Lower leg skin (tissue), 4 donors: ENCODE results near the gene BAIAP2. TPM values are rescaled to one million over a fixed set of nuclear protein-coding genes. Genes with fewer than 3 reads are reported as not detected.

Source experiments
- DNase-seq, 2 donors: peaks; one replicate each; pipeline ENCODE4 v3.0.0-alpha.2; 2019; ENCODE audit warnings: low spot score in 2 of 2
- H3K4me3 ChIP-seq: fragments of 200-600 bp; sonication (generic); 2 replicates; pipeline ENCODE4 v1.5.1; 2017; ENCODE audit warnings: mild to moderate bottlenecking, low read depth; ENCODE audit not compliant: poor library complexity, severe bottlenecking
- POLR2A ChIP-seq, 2 donors: fragments of 450-650 bp; IDR thresholded peaks; one replicate each; pipeline ENCODE4 v1.6.1; 2016 to 2017; ENCODE audit warnings: antibody characterized with exemption in 2 of 2, mild to moderate bottlenecking in 1 of 2, moderate library complexity in 1 of 2
- WGBS, 2 donors: methylation state at CpG; one replicate each; pipeline ENCODE4 v1.1.5; 2018; 5-methylcytosine and 5-hydroxymethylcytosine counted together
- intact Hi-C: fragments of 100-400 bp; cut with DNase I; formaldehyde crosslinking; loops from one replicate; pipeline ENCODE4 v1.15.0; 2023; ENCODE audit warnings: low total_unique reads
- total RNA-seq, 4 donors: library from RNA; depleted of rRNA; stranded (reverse); fragments of >200 nt; gene quantifications; one replicate each; pipeline ENCODE4 v1.1.0, GENCODE V29; 2016
- TF ChIP-seq, protein P1 (sequence below), 3 donors: fragments of 450-650 bp; IDR thresholded peaks; one replicate each; pipeline ENCODE4 v1.5.1; 2016; ENCODE audit warnings: antibody characterized with exemption in 3 of 3, mild to moderate bottlenecking in 3 of 3, moderate library complexity in 2 of 3

The BAIAP2 gene
- total RNA-seq, 4 donors from 2014 or later: 190 to 308 (median 224) TPM

DNA sequence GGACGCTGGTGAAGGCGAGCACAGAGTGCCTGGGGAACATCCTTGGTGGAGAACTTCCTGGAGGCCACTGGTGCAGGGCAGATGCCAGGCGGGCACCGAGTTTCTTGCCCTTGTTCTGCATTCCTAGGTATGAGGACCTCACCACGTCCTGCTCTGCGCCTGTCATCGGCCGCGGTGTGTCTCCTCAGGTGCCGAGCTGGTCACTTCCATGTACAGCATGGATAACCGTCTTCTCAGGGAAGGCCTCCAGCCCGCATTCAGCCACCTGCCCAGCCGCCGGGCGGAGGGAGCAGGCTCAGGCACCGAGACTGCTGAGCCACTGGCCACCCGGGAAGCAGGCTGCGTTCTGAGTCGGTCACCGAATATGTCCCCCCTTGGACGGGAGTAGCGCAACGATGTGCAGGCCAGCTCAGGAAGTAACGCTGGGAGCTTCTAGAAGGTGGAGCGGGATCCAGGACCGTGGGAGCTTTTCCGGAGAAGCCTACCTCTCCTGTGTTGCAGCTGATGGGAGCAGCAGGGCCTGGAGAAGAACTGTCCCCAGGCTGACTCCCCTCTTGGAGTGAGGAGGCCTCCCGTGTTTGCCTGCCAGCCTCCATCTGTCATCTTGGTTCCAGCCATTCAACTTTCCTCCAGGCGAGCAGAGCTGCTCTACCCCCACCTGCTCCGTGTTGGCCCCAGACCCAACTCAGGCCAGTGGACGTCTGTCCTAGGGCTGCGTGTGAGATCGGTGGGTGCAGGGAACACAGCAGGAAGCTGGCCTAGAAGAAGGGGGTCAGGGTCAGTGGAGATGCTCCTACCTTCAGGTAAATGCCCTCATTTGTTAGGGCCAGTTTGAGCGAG lies 2.1 kb upstream of the BAIAP2 start:
- intact Hi-C loops: no loop called here
- TF ChIP-seq POLR2A (IDR thresholded peaks at IDR 0.05): no peak
- TF ChIP-seq, protein P1, sequence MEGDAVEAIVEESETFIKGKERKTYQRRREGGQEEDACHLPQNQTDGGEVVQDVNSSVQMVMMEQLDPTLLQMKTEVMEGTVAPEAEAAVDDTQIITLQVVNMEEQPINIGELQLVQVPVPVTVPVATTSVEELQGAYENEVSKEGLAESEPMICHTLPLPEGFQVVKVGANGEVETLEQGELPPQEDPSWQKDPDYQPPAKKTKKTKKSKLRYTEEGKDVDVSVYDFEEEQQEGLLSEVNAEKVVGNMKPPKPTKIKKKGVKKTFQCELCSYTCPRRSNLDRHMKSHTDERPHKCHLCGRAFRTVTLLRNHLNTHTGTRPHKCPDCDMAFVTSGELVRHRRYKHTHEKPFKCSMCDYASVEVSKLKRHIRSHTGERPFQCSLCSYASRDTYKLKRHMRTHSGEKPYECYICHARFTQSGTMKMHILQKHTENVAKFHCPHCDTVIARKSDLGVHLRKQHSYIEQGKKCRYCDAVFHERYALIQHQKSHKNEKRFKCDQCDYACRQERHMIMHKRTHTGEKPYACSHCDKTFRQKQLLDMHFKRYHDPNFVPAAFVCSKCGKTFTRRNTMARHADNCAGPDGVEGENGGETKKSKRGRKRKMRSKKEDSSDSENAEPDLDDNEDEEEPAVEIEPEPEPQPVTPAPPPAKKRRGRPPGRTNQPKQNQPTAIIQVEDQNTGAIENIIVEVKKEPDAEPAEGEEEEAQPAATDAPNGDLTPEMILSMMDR (IDR thresholded peaks at IDR 0.05): no peak
- no peak overlapping the region for H3K4me3 ChIP-seq
- no peak for DNase-seq
- 87 to 92% methylated on average over 31 to 34 of the region's 34 CpGs for WGBS, 2 donors

DNA sequence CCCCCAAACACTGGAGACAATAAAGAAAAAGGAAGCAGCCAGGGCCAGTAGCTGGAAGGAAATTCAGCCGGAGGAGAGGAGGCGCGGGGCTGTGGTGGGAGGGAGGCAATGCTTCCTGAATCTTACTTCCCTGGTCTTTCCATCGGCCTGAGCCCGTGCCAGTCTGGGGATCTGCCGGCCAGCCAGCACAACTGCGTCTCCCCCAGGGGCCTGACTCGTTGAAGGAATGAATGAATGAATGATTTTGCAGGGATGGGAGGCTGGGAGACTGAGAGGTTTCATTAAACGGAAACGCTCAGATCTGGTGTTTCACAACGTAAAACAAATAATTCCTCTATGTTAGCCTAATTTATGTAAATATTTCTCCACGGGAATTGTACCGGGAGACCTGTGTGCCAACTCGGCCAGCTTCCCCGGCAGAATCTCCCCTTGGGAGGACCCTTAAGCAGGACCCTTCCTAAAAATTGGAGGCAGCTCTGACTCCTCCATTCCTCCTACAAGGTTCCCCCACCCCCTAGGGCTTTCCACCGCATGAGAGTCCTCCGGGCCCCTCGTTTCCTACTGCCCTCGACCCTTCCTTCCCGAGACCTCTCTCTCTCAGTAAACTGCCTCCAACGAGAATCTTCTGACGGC lies 1.3 kb upstream of the BAIAP2 start:
- no peak for TF ChIP-seq POLR2A (IDR thresholded peaks at IDR 0.05)
- TF ChIP-seq, protein P1 (IDR thresholded peaks at IDR 0.05): no peak
- 37 to 39% methylated on average over 22 of the region's 22 CpGs for WGBS, 2 donors
- no peak overlapping the region for H3K4me3 ChIP-seq
- no peak for DNase-seq
- intact Hi-C loops: no loop called here

DNA sequence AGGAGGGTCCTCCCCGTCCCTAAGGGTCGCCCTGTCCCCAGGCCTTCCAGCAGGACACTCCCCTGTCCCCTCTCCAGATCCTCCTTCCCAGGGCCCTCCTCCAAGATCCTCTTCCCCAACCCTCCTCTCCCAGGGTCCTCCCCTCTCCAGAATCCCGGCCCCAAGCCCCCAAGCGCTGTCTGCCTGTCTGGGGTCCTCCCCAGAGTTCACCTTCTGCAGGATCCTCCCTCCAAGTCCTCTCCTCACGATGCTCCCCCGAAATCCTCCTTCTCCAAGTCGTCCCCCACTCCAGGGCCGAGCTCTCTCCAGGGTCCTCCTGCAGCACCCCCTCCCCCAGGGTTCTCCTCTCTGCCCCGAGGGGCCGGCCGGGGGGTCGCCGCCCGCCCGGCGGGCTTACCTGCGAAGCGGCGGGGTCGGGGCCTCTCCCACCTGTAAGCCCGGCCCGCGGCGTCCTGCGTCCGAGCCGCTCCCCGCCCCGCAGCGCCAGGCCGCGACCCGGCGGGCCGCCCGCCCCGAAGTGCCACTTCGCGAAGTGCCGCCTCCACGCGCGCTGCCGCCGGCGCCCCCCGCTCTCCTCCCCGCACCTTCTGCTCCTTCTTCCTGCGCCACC lies 678 bp upstream of the BAIAP2 start:
- TF ChIP-seq POLR2A (IDR thresholded peaks at IDR 0.05): no peak
- TF ChIP-seq, protein P1 (IDR thresholded peaks at IDR 0.05): no peak
- WGBS, 2 donors: 3 to 4% methylated on average over 14 to 38 of the region's 49 CpGs
- intact Hi-C loops: no loop called here
- H3K4me3 ChIP-seq: peak overlapping the region; percentile 32
- no peak for DNase-seq

DNA sequence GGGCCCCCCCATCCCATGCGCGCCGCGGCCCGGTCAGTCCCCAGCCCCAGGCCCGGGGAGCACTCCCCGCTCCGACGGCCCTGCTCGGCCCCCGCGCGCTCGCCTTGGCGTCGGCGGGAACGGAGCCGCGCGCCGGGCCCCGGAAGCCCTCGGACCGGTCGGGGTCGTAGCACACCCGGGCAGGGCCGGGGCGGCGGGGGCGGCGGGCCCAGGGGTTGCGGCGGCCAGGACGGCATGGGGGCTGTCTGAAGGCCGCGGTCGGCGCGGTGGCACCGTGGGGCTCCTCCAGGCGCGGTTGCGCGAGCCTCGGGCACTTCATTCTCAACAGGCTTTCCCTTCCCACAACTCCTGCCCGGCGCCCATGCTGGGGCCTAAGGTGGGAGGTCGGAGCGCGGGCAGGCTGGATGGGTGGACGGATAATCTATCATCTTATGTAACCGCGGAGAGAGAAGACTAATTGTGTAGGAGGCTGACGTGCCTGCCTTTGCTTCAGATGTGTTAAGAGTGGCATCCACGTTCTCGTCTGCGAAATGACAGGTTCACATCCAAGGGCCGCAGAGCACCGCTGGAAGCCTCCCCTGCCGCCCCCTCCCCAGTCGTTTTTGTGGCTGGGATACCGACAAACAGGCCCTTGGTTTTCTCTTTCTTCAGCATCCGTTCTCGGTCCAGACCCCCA lies 708 bp downstream of the BAIAP2 start:
- intact Hi-C loops: loop anchor here (5.0 kb wide), 1 partner anchor 62 kb away; no protein-coding TSS in a partner anchor
- H3K4me3 ChIP-seq: peak overlapping the region; percentile 37
- TF ChIP-seq, protein P1 (IDR thresholded peaks at IDR 0.05): no peak
- no peak for TF ChIP-seq POLR2A (IDR thresholded peaks at IDR 0.05)
- no peak for DNase-seq
- whole genome bisulfite sequencing, 2 donors: 11 to 12% methylated on average over 20 to 30 of the region's 66 CpGs

DNA sequence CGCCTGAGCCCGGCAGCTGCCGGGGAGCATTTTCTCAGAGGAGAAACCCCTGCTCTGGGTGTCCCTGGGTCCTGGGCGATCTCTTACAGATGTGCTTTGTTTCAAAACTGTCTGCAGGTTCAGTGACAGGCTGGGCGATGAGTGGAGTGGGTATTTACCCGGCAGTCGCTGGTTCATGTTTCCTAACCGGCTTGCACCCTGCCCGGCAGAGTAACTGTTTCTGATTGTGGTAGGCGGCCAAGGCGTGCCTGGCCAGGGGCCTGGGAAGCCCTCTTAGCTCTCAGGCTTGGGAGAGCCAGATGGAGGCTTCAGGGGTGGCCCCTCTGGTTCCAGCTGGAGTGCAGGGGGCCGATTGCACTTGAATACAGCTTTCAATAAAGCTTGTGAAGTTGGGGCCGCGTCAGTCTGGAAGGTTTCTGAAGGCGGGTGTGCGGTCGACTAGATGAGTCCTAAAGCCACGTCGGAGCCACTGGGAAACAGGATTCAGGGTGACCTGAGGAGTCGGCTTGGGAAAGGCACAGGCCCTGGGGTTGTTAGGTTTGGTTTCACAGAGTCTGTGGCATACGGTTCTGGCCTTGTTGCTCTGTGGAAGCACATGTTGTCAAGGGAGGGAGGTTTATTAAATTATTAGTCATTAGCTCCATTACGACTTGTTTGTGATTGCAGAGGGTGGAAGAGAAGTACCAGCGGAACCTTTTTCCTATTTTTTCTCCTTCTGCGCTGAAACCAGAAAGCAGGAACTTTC lies 1.4 kb downstream of the BAIAP2 start:
- intact Hi-C loops: loop anchor here (5.0 kb wide), 1 partner anchor 61 kb away; no protein-coding TSS in a partner anchor
- peak overlapping the region; percentile 37 for H3K4me3 ChIP-seq
- 38 to 39% methylated on average over 22 to 24 of the region's 24 CpGs for WGBS, 2 donors
- no peak for DNase-seq
- TF ChIP-seq, protein P1 (IDR thresholded peaks at IDR 0.05): no peak
- TF ChIP-seq POLR2A (IDR thresholded peaks at IDR 0.05): no peak
